Measurements from ENCODE around the gene JUN. TPM values are rescaled to one million over a fixed set of nuclear protein-coding genes. Genes with fewer than 3 reads are reported as not detected.

The JUN gene
- total RNA-seq, 2 experiments from 2014 or later, result 51.4 to 53.2 TPM

- TF ChIP-seq CTCF (IDR thresholded peaks at IDR 0.05), result no peak
- intact Hi-C loops (cut with micrococcal nuclease), result no loop called here
- no peaks in the 10 kb centered on the region for H3K9me3 Mint-ChIP-seq
- no peak overlapping the region for H3K27ac Mint-ChIP-seq
- H3K4me1 Mint-ChIP-seq (ENCODE audit: low read depth), result no peaks in the 10 kb centered on the region
- no peaks in the 10 kb centered on the region for H3K27me3 Mint-ChIP-seq
- no peak overlapping the region for H3K4me3 Mint-ChIP-seq
- ChIA-PET CTCF (interaction anchor here (1.5 to 3.7 kb wide), 4 partner anchors 10 to 992 kb away, joined by 3 to 30 read pairs (median 14); no protein-coding TSS in a partner anchor), POLR2A (interaction anchor here (0.7 kb wide), 1 partner anchor 24 kb away, joined by 3 read pairs; no protein-coding TSS in a partner anchor)
- ATAC-seq (no peak), DNase-seq (no peak)
- no peaks in the 10 kb centered on the region for H3K36me3 Mint-ChIP-seq (ENCODE audit: low read depth)
Measured at GRCh38 chr1:58767143-58767542, 16.7 kb downstream of the JUN start.

GRCh38 chr1:58765441-58765840 is 18.4 kb downstream of the JUN start:
- no peaks in the 10 kb centered on the region for H3K9me3 Mint-ChIP-seq
- no peaks in the 10 kb centered on the region for H3K36me3 Mint-ChIP-seq (ENCODE audit: low read depth)
- ChIA-PET CTCF (interaction anchor here (1.1 to 2.5 kb wide), 2 partner anchors 8 to 934 kb away, joined by 3 to 11 read pairs; no protein-coding TSS in a partner anchor), POLR2A (no interaction called here)
- TF ChIP-seq CTCF (IDR thresholded peaks at IDR 0.05), result no peak
- H3K27me3 Mint-ChIP-seq, result no peaks in the 10 kb centered on the region
- H3K4me1 Mint-ChIP-seq (ENCODE audit: low read depth), result no peaks in the 10 kb centered on the region
- intact Hi-C loops (cut with micrococcal nuclease), result no loop called here
- DNase-seq (no peak), ATAC-seq (no peak)
- H3K4me3 Mint-ChIP-seq, result no peak overlapping the region
- H3K27ac Mint-ChIP-seq, result no peak overlapping the region

- Mint-ChIP-seq H3K27ac (no peak overlapping the region), H3K36me3 (ENCODE audit: low read depth) (no peaks in the 10 kb centered on the region), H3K4me3 (no peak overlapping the region), H3K9me3 (no peaks in the 10 kb centered on the region), H3K27me3 (no peaks in the 10 kb centered on the region), H3K4me1 (ENCODE audit: low read depth) (no peaks in the 10 kb centered on the region)
- intact Hi-C loops (cut with micrococcal nuclease), result no loop called here
- no peak for TF ChIP-seq CTCF (IDR thresholded peaks at IDR 0.05)
- POLR2A ChIA-PET, result no interaction called here
- CTCF ChIA-PET, result interaction anchor here (2.5 kb wide), 1 partner anchor 934 kb away, joined by 11 read pairs; no protein-coding TSS in a partner anchor
- ATAC-seq, result no peak
- no peak for DNase-seq
Measured at GRCh38 chr1:58765006-58765405, 18.8 kb downstream of the JUN start.

DNA sequence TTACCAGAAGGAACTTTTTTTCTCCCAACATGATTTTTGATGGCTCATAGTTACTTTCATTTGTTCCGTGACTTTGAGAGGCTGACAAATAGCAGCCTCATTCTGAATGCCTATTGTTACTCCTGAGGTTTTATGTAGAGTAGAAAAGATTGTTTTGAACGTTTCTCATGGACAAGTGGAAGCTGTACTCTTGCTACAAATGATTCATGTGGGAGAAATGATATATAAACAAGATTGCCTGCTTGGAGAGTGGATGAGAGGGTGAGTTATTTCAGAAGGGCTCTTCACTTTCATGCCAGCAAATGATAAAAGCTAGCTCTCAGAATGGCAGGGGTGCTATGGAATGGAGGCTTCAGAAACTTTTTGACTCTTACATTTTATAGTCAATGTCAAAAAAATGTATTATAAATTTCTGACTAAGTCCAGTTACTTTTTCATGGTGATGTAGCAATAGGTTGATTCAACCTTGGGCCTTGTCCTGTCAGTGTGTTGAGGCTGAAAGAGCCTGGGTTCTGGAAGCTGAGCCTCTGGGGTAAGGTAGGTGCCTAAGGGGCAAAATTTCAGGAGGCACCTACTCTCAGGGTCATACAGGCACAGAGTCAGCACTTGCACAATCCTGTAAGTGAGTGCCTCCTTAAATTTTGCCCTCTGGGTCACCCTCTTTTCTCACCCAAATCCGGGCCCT is 19.4 kb downstream of the JUN start:
- ChIA-PET CTCF (no interaction called here), POLR2A (no interaction called here)
- Mint-ChIP-seq H3K27me3 (no peaks in the 10 kb centered on the region), H3K4me3 (no peak overlapping the region), H3K27ac (no peak overlapping the region), H3K36me3 (ENCODE audit: low read depth) (no peaks in the 10 kb centered on the region), H3K4me1 (ENCODE audit: low read depth) (no peaks in the 10 kb centered on the region), H3K9me3 (no peaks in the 10 kb centered on the region)
- ATAC-seq (no peak), DNase-seq (no peak)
- intact Hi-C loops (cut with micrococcal nuclease), result no loop called here
- no peak for TF ChIP-seq CTCF (IDR thresholded peaks at IDR 0.05)

- DNase-seq, result no peak
- no peak for TF ChIP-seq CTCF (IDR thresholded peaks at IDR 0.05)
- intact Hi-C loops (cut with micrococcal nuclease), result no loop called here
- Mint-ChIP-seq H3K4me3 (no peak overlapping the region), H3K36me3 (ENCODE audit: low read depth) (no peaks in the 10 kb centered on the region), H3K4me1 (ENCODE audit: low read depth) (no peaks in the 10 kb centered on the region), H3K27me3 (no peaks in the 10 kb centered on the region), H3K9me3 (no peaks in the 10 kb centered on the region), H3K27ac (no peak overlapping the region)
- ChIA-PET POLR2A (no interaction called here), CTCF (interaction anchor here (0.9 to 1.2 kb wide), 3 partner anchors 14 to 179 kb away, joined by 3 read pairs; no protein-coding TSS in a partner anchor)
- ATAC-seq, result no peak
Measured at GRCh38 chr1:58763214-58763613, 20.6 kb downstream of the JUN start.

Measured in activated CD8-positive, alpha-beta T cell treated with anti-CD3 and anti-CD28 coated beads for 36 hours (primary cell).